OCI-LY1 (cell line): ENCODE measurements around the gene NAT14.

Experiments used
- EZH2 ChIP-seq: fragments of 200-600 bp; sonication (generic), shearing (Covaris generic); IDR thresholded peaks from 2 replicates; pipeline ENCODE4 v1.8.0; 2017; ENCODE audit warnings: borderline replicate concordance, mixed run types, mild to moderate bottlenecking, antibody characterized with exemption, low read length, moderate library complexity, mixed read lengths
- TF ChIP-seq, protein P1 (sequence below): fragments of 200-600 bp; sonication (generic), shearing (Covaris generic); IDR thresholded peaks from 2 replicates; pipeline ENCODE4 v1.5.1; 2017; ENCODE audit warnings: mild to moderate bottlenecking, antibody characterized with exemption, low read length, moderate library complexity, mixed read lengths

GRCh38 chr19:55486971-55487923, 2.3 kb downstream of the NAT14 start:
- TF ChIP-seq, protein P1, sequence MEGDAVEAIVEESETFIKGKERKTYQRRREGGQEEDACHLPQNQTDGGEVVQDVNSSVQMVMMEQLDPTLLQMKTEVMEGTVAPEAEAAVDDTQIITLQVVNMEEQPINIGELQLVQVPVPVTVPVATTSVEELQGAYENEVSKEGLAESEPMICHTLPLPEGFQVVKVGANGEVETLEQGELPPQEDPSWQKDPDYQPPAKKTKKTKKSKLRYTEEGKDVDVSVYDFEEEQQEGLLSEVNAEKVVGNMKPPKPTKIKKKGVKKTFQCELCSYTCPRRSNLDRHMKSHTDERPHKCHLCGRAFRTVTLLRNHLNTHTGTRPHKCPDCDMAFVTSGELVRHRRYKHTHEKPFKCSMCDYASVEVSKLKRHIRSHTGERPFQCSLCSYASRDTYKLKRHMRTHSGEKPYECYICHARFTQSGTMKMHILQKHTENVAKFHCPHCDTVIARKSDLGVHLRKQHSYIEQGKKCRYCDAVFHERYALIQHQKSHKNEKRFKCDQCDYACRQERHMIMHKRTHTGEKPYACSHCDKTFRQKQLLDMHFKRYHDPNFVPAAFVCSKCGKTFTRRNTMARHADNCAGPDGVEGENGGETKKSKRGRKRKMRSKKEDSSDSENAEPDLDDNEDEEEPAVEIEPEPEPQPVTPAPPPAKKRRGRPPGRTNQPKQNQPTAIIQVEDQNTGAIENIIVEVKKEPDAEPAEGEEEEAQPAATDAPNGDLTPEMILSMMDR, result no peak
- TF ChIP-seq EZH2, result no peak
